LNCAP (cell line): Measurements from ENCODE around the gene RAPGEF5.

Experiments used
- CTCF ChIP-seq: fragments of 450-650 bp; IDR thresholded peaks from 2 replicates; pipeline ENCODE4 v1.5.1; 2017; ENCODE audit warnings: mild to moderate bottlenecking

RAPGEF5 gene

GRCh38 chr7:22193450-22193983, 163.4 kb downstream of the RAPGEF5 start:
- TF ChIP-seq CTCF: no peak

- no peak for TF ChIP-seq CTCF
These were observed 164.2 kb downstream of the RAPGEF5 start for GRCh38 chr7:22192801-22193200.

GRCh38 chr7:22190736-22191135, 166.2 kb downstream of the RAPGEF5 start:
- TF ChIP-seq CTCF: no peak

GRCh38 chr7:22189741-22190140, 167.2 kb downstream of the RAPGEF5 start:
- TF ChIP-seq CTCF: no peak

GRCh38 chr7:22189230-22189629, 167.7 kb downstream of the RAPGEF5 start:
- TF ChIP-seq CTCF: no peak

- TF ChIP-seq CTCF: no peak
These were observed 169.1 kb downstream of the RAPGEF5 start for GRCh38 chr7:22187691-22188348.

- TF ChIP-seq CTCF: no peak
These were observed 171.4 kb downstream of the RAPGEF5 start for GRCh38 chr7:22185559-22185958.
